CD4-positive, alpha-beta T cell treated with Interleukin-17A for 1 hour (primary cell): ENCODE data around the gene ZNF428.

Experiments used
- DNase-seq: peaks from one replicate; pipeline ENCODE4 v3.0.0-alpha.2; 2020

The ZNF428 gene

GRCh38 chr19:43561139-43561970 lies 58.1 kb downstream of the ZNF428 start:
- no peak for DNase-seq

DNA sequence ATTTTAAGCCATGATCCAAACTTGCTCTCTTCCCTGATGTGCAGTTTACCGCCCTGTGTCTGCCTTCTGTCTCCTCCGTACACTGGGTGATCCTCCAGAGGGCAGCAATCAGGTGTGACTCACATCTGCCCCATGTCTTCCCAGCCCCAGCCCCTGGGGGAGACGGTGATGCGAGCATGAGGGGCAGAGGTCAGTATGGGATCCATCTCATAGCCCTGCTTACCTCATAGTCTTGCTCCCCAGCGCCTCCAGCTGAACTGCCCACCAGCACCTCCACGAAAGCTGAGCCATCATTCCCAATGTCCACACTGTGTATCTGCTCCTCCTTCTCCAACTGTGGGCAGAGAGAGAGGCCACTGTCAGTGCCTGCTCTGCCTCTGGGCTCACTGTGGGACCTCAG lies 58.7 kb downstream of the ZNF428 start:
- no peak for DNase-seq
